ENCODE results near the gene ARFRP1. TPM values are rescaled to one million over a fixed set of nuclear protein-coding genes. Genes with fewer than 3 reads are reported as not detected.

The ARFRP1 gene
- total and polyA plus RNA-seq, 8 donors, result 13.9 to 47.7 (median 22.8) TPM

- no peak for TF ChIP-seq CTCF (IDR thresholded peaks at IDR 0.05)
- no peak overlapping the region for H3K27ac ChIP-seq
- no peak for ATAC-seq
- H3K27me3 ChIP-seq, result no peaks in the 10 kb centered on the region
- H3K4me3 ChIP-seq, result no peak overlapping the region
- WGBS, 2 donors, result 69 to 74% methylated on average over 4 of the region's 4 CpGs
- intact Hi-C loops (cut with DNase I), result no loop called here
- H3K4me1 ChIP-seq, result peaks cover 4 to 10% (median 6%) of the 10 kb centered on the region in 3 donors
- peaks cover 0 to 11% (median 6%) of the 10 kb centered on the region in 3 donors for H3K36me3 ChIP-seq
- no peak for DNase-seq
- FAIRE-seq, result no peak
- no peaks in the 10 kb centered on the region for H3K9me3 ChIP-seq
Observed at GRCh38 chr20:63744158-63744557, 36.4 kb upstream of the ARFRP1 start.

- H3K4me1 ChIP-seq, result peaks cover 8 to 14% (median 10%) of the 10 kb centered on the region in 3 donors
- no peak for FAIRE-seq
- no peak for TF ChIP-seq CTCF (IDR thresholded peaks at IDR 0.05)
- no peaks in the 10 kb centered on the region for H3K9me3 ChIP-seq
- no peak for ATAC-seq
- no peak overlapping the region for H3K27ac ChIP-seq
- no peak overlapping the region for H3K4me3 ChIP-seq
- intact Hi-C loops (cut with DNase I), result no loop called here
- H3K36me3 ChIP-seq, result peaks cover 0 to 11% (median 6%) of the 10 kb centered on the region in 3 donors
- 89 to 91% methylated on average over 31 of the region's 31 CpGs for WGBS, 2 donors
- no peaks in the 10 kb centered on the region for H3K27me3 ChIP-seq
- peak in 2 of 6 donors; percentile 32 to 70 for DNase-seq
Observed at GRCh38 chr20:63743210-63743970, 35.6 kb upstream of the ARFRP1 start.

- H3K27ac ChIP-seq, result no peak overlapping the region
- no peaks in the 10 kb centered on the region for H3K9me3 ChIP-seq
- no peak overlapping the region for H3K4me3 ChIP-seq
- TF ChIP-seq CTCF (IDR thresholded peaks at IDR 0.05), result no peak
- H3K27me3 ChIP-seq, result no peaks in the 10 kb centered on the region
- peaks cover 12 to 21% (median 15%) of the 10 kb centered on the region in 3 donors for H3K4me1 ChIP-seq
- intact Hi-C loops (cut with DNase I), result no loop called here
- ATAC-seq, result no peak
- H3K36me3 ChIP-seq, result peaks cover 0 to 11% (median 6%) of the 10 kb centered on the region in 3 donors
- DNase-seq, result peak in 4 of 6 donors; percentile 25 to 81 (median 56)
- WGBS, 2 donors, result 85 to 88% methylated on average over 27 to 37 of the region's 37 CpGs
- no peak for FAIRE-seq
Observed at GRCh38 chr20:63742381-63743024, 34.7 kb upstream of the ARFRP1 start.

DNA sequence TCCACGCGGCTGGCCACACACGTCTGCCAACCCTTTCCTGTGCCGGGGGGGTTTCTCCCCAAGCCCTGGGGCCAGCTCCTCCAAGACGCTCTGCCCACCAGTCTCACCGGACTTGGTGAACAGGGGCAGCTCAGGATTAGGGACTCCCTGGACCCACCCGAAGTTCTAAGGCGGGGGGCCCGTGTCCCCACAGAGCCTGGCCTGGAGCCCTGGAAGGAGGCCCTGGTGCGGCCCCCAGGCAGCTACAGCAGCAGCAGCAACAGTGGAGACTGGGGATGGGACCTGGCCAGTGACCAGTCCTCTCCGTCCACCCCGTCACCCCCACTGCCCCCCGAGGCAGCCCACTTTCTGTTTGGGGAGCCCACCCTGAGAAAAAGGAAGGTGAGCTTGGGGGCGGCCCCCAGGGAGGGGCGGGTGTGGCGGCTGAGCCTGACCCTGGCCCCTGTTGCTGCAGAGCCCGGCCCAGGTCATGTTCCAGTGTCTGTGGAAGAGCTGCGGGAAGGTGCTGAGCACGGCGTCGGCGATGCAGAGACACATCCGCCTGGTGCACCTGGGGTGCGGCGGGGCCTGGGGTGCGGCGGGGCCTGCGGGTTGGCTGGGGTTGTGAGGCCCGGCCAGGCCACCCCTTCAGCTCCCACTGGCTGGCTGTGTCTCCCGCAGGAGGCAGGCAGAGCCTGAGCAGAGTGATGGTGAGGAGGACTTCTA is 34.1 kb upstream of the ARFRP1 start:
- ATAC-seq, result no peak
- Histone ChIP-seq H3K9me3 (no peaks in the 10 kb centered on the region), H3K27me3 (no peaks in the 10 kb centered on the region), H3K4me1 (peaks cover 15 to 27% (median 15%) of the 10 kb centered on the region in 3 donors), H3K36me3 (peaks cover 0 to 11% (median 6%) of the 10 kb centered on the region in 3 donors), H3K27ac (peak overlapping the region; percentile 49 to 95 (median 90)), H3K4me3 (peak overlapping the region in 2 of 4 donors; percentile 55 to 58)
- TF ChIP-seq CTCF (IDR thresholded peaks at IDR 0.05), result no peak
- DNase-seq, result peak in 4 of 6 donors; percentile 44 to 84 (median 56)
- FAIRE-seq, result no peak
- WGBS, 2 donors, result 72 to 77% methylated on average over 29 to 30 of the region's 30 CpGs
- intact Hi-C loops (cut with DNase I), result no loop called here

Data from pancreas (tissue), 10 donors.